Measurements from ENCODE around the gene ZBTB21. TPM values are rescaled to one million over a fixed set of nuclear protein-coding genes. Genes with fewer than 3 reads are reported as not detected.

Gene ZBTB21
- total RNA-seq, 1 experiment from 2014 or later = 17.9 TPM

DNA sequence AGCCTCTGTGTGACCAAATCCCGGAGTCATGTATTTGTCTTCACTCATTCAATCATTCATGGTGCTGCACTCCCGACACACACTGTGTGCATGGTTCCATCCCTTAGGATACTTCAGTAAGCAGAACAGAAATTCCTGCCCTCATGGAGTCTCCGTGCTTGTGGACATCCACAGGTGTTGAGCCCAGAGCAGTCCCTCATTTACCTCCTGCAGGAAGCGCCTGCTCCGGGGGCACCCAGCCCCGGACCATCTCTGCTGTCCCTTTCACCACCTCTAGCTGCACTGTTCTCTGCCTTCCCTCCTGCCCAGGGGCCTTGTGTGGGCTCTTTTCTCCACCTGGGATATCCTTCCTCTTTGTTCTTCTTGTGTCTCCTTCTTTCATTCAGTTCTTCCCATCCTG, 9.5 kb upstream of the ZBTB21 start:
- in situ Hi-C loops (cut with HindIII; ENCODE audit: low pct_unique_long_range_greater_than_20kb, low sequenced_read_pairs) = no loop called here
- Histone ChIP-seq H3K27me3 (ENCODE audit: control insufficient read depth, insufficient read depth, low read length) (no peaks in the 10 kb centered on the region), H3K27ac (ENCODE audit: low read length) (no peak overlapping the region), H3K36me3 (ENCODE audit: control insufficient read depth, insufficient read depth, low read length) (no peaks in the 10 kb centered on the region), H3K4me1 (ENCODE audit: control insufficient read depth, insufficient read depth, low read length) (no peaks in the 10 kb centered on the region), H3K4me3 (ENCODE audit: low read depth in 2 of 2, low read length in 2 of 2) (no peak overlapping the region), H3K9me3 (ENCODE audit: control insufficient read depth, insufficient read depth, low read depth, low read length) (no peaks in the 10 kb centered on the region)
- intact Hi-C loops (cut with micrococcal nuclease; ENCODE audit: unreplicated experiment) = no loop called here
- ATAC-seq (no peak), DNase-seq (ENCODE audit: low read depth, low spot score) (no peak)
- no TSS peak for BruUV-seq (replicated peaks)
- TF ChIP-seq, protein P1, sequence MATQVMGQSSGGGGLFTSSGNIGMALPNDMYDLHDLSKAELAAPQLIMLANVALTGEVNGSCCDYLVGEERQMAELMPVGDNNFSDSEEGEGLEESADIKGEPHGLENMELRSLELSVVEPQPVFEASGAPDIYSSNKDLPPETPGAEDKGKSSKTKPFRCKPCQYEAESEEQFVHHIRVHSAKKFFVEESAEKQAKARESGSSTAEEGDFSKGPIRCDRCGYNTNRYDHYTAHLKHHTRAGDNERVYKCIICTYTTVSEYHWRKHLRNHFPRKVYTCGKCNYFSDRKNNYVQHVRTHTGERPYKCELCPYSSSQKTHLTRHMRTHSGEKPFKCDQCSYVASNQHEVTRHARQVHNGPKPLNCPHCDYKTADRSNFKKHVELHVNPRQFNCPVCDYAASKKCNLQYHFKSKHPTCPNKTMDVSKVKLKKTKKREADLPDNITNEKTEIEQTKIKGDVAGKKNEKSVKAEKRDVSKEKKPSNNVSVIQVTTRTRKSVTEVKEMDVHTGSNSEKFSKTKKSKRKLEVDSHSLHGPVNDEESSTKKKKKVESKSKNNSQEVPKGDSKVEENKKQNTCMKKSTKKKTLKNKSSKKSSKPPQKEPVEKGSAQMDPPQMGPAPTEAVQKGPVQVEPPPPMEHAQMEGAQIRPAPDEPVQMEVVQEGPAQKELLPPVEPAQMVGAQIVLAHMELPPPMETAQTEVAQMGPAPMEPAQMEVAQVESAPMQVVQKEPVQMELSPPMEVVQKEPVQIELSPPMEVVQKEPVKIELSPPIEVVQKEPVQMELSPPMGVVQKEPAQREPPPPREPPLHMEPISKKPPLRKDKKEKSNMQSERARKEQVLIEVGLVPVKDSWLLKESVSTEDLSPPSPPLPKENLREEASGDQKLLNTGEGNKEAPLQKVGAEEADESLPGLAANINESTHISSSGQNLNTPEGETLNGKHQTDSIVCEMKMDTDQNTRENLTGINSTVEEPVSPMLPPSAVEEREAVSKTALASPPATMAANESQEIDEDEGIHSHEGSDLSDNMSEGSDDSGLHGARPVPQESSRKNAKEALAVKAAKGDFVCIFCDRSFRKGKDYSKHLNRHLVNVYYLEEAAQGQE (IDR thresholded peaks at IDR 0.05; ENCODE audit: insufficient read depth in 1 of 2, low read depth in 2 of 2, low read length in 1 of 2) = no peak
- TF ChIP-seq TCF7L2 (IDR thresholded peaks at IDR 0.05; ENCODE audit: low read depth, low read length) (no peak), SIN3A (IDR thresholded peaks at IDR 0.05; ENCODE audit: borderline replicate concordance, insufficient read depth, low read depth, low read length) (no peak), POLR2AphosphoS5 (IDR thresholded peaks at IDR 0.05; ENCODE audit: low read depth, low read length) (no peak)
- TF ChIP-seq, protein P2, sequence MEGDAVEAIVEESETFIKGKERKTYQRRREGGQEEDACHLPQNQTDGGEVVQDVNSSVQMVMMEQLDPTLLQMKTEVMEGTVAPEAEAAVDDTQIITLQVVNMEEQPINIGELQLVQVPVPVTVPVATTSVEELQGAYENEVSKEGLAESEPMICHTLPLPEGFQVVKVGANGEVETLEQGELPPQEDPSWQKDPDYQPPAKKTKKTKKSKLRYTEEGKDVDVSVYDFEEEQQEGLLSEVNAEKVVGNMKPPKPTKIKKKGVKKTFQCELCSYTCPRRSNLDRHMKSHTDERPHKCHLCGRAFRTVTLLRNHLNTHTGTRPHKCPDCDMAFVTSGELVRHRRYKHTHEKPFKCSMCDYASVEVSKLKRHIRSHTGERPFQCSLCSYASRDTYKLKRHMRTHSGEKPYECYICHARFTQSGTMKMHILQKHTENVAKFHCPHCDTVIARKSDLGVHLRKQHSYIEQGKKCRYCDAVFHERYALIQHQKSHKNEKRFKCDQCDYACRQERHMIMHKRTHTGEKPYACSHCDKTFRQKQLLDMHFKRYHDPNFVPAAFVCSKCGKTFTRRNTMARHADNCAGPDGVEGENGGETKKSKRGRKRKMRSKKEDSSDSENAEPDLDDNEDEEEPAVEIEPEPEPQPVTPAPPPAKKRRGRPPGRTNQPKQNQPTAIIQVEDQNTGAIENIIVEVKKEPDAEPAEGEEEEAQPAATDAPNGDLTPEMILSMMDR (IDR thresholded peaks at IDR 0.05) = no peak
- ChIA-PET POLR2A (interaction anchor here (0.5 kb wide), 1 partner anchor 124 kb away, joined by 3 read pairs; no protein-coding TSS in a partner anchor), CTCF (no interaction called here)

DNA sequence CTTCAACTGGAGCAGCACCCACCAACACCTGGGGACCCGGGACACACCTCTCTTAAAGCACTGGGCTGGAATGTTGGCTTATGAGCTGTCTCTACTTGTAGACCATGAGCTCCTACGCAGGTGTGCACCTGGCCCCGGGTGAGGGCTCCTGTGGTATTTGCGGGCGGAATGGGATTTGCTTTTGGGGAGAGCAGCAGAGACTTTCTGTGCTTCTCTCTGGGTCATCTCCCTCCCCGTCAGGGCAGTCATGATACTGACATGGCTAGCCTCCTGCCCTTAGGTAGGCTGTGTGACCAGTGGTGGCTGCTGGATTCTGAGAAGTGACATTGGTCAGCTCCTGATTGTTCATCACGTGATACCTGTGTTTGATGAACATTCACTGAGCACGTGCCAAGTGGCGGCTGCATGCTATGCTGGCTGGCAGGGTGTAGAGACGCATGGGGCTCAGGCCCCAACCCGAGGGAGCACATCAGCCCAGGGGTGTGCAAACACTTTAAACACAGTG, 9.0 kb upstream of the ZBTB21 start:
- intact Hi-C loops (cut with micrococcal nuclease; ENCODE audit: unreplicated experiment) = no loop called here
- H3K27me3 ChIP-seq (ENCODE audit: control insufficient read depth, insufficient read depth, low read length) = no peaks in the 10 kb centered on the region
- ChIA-PET CTCF (no interaction called here), POLR2A (no interaction called here)
- no peaks in the 10 kb centered on the region for H3K36me3 ChIP-seq (ENCODE audit: control insufficient read depth, insufficient read depth, low read length)
- H3K9me3 ChIP-seq (ENCODE audit: control insufficient read depth, insufficient read depth, low read depth, low read length) = no peaks in the 10 kb centered on the region
- TF ChIP-seq, protein P1 (IDR thresholded peaks at IDR 0.05; ENCODE audit: insufficient read depth in 1 of 2, low read depth in 2 of 2, low read length in 1 of 2) = no peak
- TF ChIP-seq POLR2AphosphoS5 (IDR thresholded peaks at IDR 0.05; ENCODE audit: low read depth, low read length) (no peak), TCF7L2 (IDR thresholded peaks at IDR 0.05; ENCODE audit: low read depth, low read length) (no peak), SIN3A (IDR thresholded peaks at IDR 0.05; ENCODE audit: borderline replicate concordance, insufficient read depth, low read depth, low read length) (no peak)
- TF ChIP-seq, protein P2 (IDR thresholded peaks at IDR 0.05) = no peak
- no peak overlapping the region for H3K27ac ChIP-seq (ENCODE audit: low read length)
- no peaks in the 10 kb centered on the region for H3K4me1 ChIP-seq (ENCODE audit: control insufficient read depth, insufficient read depth, low read length)
- in situ Hi-C loops (cut with HindIII; ENCODE audit: low pct_unique_long_range_greater_than_20kb, low sequenced_read_pairs) = no loop called here
- ATAC-seq (no peak), DNase-seq (ENCODE audit: low read depth, low spot score) (no peak)
- no TSS peak for BruUV-seq (replicated peaks)
- H3K4me3 ChIP-seq (ENCODE audit: low read depth in 2 of 2, low read length in 2 of 2) = no peak overlapping the region
